Measurements from ENCODE around the gene MYH6. TPM values are rescaled to one million over a fixed set of nuclear protein-coding genes. Genes with fewer than 3 reads are reported as not detected.

MYH6 gene
- total RNA-seq, 4 donors from 2014 or later: 0.20 TPM; not detected in 3

- intact Hi-C loops (cut with DNase I; ENCODE audit: low total_unique reads): loop anchor here (10.0 kb wide), 1 partner anchor 97 kb away; no protein-coding TSS in a partner anchor
- 92 to 97% methylated on average over 14 to 19 of the region's 19 CpGs for WGBS, 2 donors
- DNase-seq (ENCODE audit: low spot score in 2 of 2): peak in 1 of 2 donors; percentile 60
- H3K4me3 ChIP-seq (ENCODE audit: low read depth, poor library complexity, severe bottlenecking): no peak overlapping the region
- TF ChIP-seq, protein P1, sequence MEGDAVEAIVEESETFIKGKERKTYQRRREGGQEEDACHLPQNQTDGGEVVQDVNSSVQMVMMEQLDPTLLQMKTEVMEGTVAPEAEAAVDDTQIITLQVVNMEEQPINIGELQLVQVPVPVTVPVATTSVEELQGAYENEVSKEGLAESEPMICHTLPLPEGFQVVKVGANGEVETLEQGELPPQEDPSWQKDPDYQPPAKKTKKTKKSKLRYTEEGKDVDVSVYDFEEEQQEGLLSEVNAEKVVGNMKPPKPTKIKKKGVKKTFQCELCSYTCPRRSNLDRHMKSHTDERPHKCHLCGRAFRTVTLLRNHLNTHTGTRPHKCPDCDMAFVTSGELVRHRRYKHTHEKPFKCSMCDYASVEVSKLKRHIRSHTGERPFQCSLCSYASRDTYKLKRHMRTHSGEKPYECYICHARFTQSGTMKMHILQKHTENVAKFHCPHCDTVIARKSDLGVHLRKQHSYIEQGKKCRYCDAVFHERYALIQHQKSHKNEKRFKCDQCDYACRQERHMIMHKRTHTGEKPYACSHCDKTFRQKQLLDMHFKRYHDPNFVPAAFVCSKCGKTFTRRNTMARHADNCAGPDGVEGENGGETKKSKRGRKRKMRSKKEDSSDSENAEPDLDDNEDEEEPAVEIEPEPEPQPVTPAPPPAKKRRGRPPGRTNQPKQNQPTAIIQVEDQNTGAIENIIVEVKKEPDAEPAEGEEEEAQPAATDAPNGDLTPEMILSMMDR (IDR thresholded peaks at IDR 0.05): no peak
- TF ChIP-seq POLR2A (IDR thresholded peaks at IDR 0.05): no peak
These were observed 60.4 kb downstream of the MYH6 start for GRCh38 chr14:23347406-23348296.

GRCh38 chr14:23346693-23347405 lies 61.2 kb downstream of the MYH6 start:
- H3K4me3 ChIP-seq (ENCODE audit: low read depth, poor library complexity, severe bottlenecking): no peak overlapping the region
- WGBS, 2 donors: 82 to 89% methylated on average over 19 to 25 of the region's 27 CpGs
- DNase-seq (ENCODE audit: low spot score in 2 of 2): peak in 1 of 2 donors; percentile 75
- TF ChIP-seq, protein P1 (IDR thresholded peaks at IDR 0.05): no peak
- TF ChIP-seq POLR2A (IDR thresholded peaks at IDR 0.05): no peak
- intact Hi-C loops (cut with DNase I; ENCODE audit: low total_unique reads): loop anchor here (10.0 kb wide), 1 partner anchor 98 kb away; no protein-coding TSS in a partner anchor

DNA sequence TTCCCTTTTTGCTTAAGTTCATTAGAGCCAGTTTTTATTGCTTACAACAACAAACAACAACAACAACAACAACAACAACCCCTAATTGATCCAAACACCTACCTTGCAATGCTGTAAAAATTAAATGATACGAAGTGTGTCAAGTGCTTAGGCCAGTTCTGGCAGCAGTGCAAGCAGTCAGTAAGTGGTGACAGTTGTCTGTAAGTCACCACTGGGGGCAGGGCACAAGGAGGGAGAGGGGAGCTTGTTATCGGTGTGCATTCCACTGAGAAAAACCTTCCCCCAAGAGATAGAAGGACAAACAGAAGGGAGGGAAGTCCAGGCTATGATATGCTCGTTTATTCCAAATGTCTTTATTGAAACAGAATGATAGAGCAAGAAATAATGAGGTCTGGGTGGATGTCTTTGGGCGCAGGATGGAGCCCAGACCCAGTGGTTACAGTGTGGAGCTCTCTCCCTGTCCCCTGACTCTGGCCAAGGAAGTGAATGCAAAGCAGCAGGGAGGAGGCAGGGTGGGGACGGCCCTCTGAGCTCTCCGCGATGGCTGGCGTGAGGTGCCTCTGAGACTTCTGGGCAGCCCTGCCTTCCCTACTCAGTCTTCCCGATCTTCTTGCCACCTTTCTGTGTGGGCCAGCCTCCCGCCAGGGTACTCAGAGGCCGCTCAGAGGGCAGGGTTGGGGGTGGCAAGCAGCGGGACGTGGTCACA lies 61.9 kb downstream of the MYH6 start:
- no peak overlapping the region for H3K4me3 ChIP-seq (ENCODE audit: low read depth, poor library complexity, severe bottlenecking)
- WGBS, 2 donors: 75 to 78% methylated on average over 8 to 13 of the region's 13 CpGs
- DNase-seq (ENCODE audit: low spot score in 2 of 2): no peak
- TF ChIP-seq, protein P1 (IDR thresholded peaks at IDR 0.05): no peak
- no peak for TF ChIP-seq POLR2A (IDR thresholded peaks at IDR 0.05)
- intact Hi-C loops (cut with DNase I; ENCODE audit: low total_unique reads): loop anchor here (10.0 kb wide), 1 partner anchor 99 kb away; no protein-coding TSS in a partner anchor

- peak in 1 of 2 donors; percentile 58 for DNase-seq (ENCODE audit: low spot score in 2 of 2)
- 58 to 60% methylated on average over 3 of the region's 3 CpGs for WGBS, 2 donors
- TF ChIP-seq, protein P1 (IDR thresholded peaks at IDR 0.05): no peak
- TF ChIP-seq POLR2A (IDR thresholded peaks at IDR 0.05): no peak
- no peak overlapping the region for H3K4me3 ChIP-seq (ENCODE audit: low read depth, poor library complexity, severe bottlenecking)
- intact Hi-C loops (cut with DNase I; ENCODE audit: low total_unique reads): loop anchor here (10.0 kb wide), 1 partner anchor 100 kb away; no protein-coding TSS in a partner anchor
These were observed 63.6 kb downstream of the MYH6 start for GRCh38 chr14:23344481-23344880.

DNA sequence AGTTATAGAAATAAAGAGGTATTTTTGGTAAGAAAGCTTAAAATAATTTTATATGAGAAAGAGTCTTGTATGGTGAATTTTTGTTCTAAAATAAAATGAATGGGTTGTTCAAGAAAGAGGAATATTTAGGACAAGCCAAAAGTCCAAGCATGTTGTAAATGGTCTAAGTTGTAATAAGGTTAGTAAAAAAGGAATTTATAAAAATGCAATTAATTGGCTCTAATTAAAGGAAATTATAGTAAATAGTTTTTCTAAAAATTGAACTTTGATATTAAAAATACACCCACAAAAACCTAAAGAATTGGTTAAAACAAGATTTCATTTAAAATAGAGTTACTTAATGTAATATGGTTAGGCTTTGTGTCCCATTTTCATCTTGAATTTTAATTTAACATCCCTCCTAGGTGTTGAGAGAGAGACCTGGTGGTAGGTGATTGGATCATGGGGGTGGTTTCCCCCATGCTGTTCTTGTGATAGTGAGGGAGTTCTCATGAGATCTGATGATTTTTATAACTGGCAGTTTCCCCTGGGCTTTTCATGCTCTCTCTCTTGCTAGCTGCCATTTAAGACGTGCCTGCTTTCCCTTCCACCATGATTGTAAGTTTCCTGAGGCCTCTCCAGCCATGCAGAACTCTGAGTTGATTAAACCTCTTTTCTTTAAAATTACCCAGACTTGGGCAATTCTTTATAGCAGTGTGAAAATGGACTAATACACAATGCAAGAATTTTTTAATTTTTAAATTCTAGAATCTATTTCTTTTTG lies 68.4 kb downstream of the MYH6 start:
- 77 to 90% methylated on average over 1 of the region's 1 CpG for WGBS, 2 donors
- no peak overlapping the region for H3K4me3 ChIP-seq (ENCODE audit: low read depth, poor library complexity, severe bottlenecking)
- intact Hi-C loops (cut with DNase I; ENCODE audit: low total_unique reads): loop anchor here (10.0 kb wide), 1 partner anchor 105 kb away; no protein-coding TSS in a partner anchor
- no peak for DNase-seq (ENCODE audit: low spot score in 2 of 2)
- TF ChIP-seq, protein P1 (IDR thresholded peaks at IDR 0.05): no peak
- TF ChIP-seq POLR2A (IDR thresholded peaks at IDR 0.05): no peak

Data from lower leg skin (tissue), 4 donors.